PC-9 (cell line): Measurements from ENCODE around the gene SRGAP3.

Experiments used
- EZH2 ChIP-seq: fragments of 200-600 bp; sonication (generic); IDR thresholded peaks from 2 replicates; pipeline ENCODE4 v1.8.0; 2017; ENCODE audit warnings: antibody characterized with exemption, low read depth
- TF ChIP-seq, protein P1 (sequence below): fragments of 200-600 bp; sonication (generic); conservative IDR thresholded peaks from 2 replicates; pipeline ENCODE4 v1.6.1; 2017; ENCODE audit warnings: mixed run types, antibody characterized with exemption, mild to moderate bottlenecking, moderate library complexity

GRCh38 chr3:9184461-9184835, 65.0 kb downstream of the SRGAP3 start:
- TF ChIP-seq, protein P1, sequence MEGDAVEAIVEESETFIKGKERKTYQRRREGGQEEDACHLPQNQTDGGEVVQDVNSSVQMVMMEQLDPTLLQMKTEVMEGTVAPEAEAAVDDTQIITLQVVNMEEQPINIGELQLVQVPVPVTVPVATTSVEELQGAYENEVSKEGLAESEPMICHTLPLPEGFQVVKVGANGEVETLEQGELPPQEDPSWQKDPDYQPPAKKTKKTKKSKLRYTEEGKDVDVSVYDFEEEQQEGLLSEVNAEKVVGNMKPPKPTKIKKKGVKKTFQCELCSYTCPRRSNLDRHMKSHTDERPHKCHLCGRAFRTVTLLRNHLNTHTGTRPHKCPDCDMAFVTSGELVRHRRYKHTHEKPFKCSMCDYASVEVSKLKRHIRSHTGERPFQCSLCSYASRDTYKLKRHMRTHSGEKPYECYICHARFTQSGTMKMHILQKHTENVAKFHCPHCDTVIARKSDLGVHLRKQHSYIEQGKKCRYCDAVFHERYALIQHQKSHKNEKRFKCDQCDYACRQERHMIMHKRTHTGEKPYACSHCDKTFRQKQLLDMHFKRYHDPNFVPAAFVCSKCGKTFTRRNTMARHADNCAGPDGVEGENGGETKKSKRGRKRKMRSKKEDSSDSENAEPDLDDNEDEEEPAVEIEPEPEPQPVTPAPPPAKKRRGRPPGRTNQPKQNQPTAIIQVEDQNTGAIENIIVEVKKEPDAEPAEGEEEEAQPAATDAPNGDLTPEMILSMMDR, result no peak
- no peak for TF ChIP-seq EZH2
